HG03103 (cell line): ENCODE data around the gene ZFP90.
"Not testable (repeated sequence)": the region's sequence is repeated elsewhere in the genome, so short reads cannot be mapped to it uniquely, and the experiment has no call there.

ENCODE experiments used
- ATAC-seq: cut with Tn5 transposase; IDR thresholded peaks from one replicate; pipeline ENCODE4 v1.9.1; 2021; ENCODE audit warnings: low read depth; ENCODE audit not compliant: unreplicated experiment

Gene ZFP90

GRCh38 chr16:68538880-68539701, at the start of gene ZFP90:
ZFP90 (plus strand) TSS chr16:68539291; CDS start chr16:68539793, 502 bp downstream.
- ATAC-seq = peak; percentile 80

GRCh38 chr16:68490358-68490757, 48.7 kb upstream of the ZFP90 start:
- no peak for ATAC-seq

GRCh38 chr16:68490829-68491575, 48.1 kb upstream of the ZFP90 start:
- no peak for ATAC-seq

GRCh38 chr16:68491576-68491950, 47.5 kb upstream of the ZFP90 start:
- no peak for ATAC-seq

GRCh38 chr16:68492151-68492542, 46.9 kb upstream of the ZFP90 start:
- ATAC-seq = no peak

GRCh38 chr16:68492543-68493411, 46.3 kb upstream of the ZFP90 start:
- no peak for ATAC-seq

GRCh38 chr16:68493412-68494070, 45.5 kb upstream of the ZFP90 start:
- ATAC-seq = no peak

GRCh38 chr16:68494261-68494660, 44.8 kb upstream of the ZFP90 start:
- ATAC-seq = not testable (repeated sequence)

- no peak for ATAC-seq
Observed at GRCh38 chr16:68496689-68497088, 42.4 kb upstream of the ZFP90 start.

GRCh38 chr16:68499006-68499405, 40.1 kb upstream of the ZFP90 start:
- no peak for ATAC-seq

GRCh38 chr16:68503334-68503733, 35.8 kb upstream of the ZFP90 start:
- ATAC-seq = no peak

GRCh38 chr16:68504066-68504465, 35.0 kb upstream of the ZFP90 start:
- ATAC-seq = no peak

- no peak for ATAC-seq
Observed at GRCh38 chr16:68506331-68507053, 32.6 kb upstream of the ZFP90 start.

- no peak for ATAC-seq
Observed at GRCh38 chr16:68508013-68508412, 31.1 kb upstream of the ZFP90 start.

- ATAC-seq = no peak
Observed at GRCh38 chr16:68508641-68509240, 30.4 kb upstream of the ZFP90 start.

GRCh38 chr16:68509381-68509780, 29.7 kb upstream of the ZFP90 start:
- ATAC-seq = no peak

GRCh38 chr16:68510775-68511174, 28.3 kb upstream of the ZFP90 start:
- no peak for ATAC-seq

- ATAC-seq = no peak
Observed at GRCh38 chr16:68512183-68512582, 26.9 kb upstream of the ZFP90 start.

GRCh38 chr16:68512742-68513141, 26.3 kb upstream of the ZFP90 start:
- no peak for ATAC-seq
